COLO829 (cell line): Measurements from ENCODE around the gene KBTBD3.
"Not testable (repeated sequence)": the region's sequence is repeated elsewhere in the genome, so short reads cannot be mapped to it uniquely, and the experiment has no call there.

ENCODE experiments used
- DNase-seq: peaks from one replicate; pipeline ENCODE4 v3.0.0; 2012; ENCODE audit warnings: low spot score

KBTBD3 gene

GRCh38 chr11:106061249-106061784 lies 15.8 kb downstream of the KBTBD3 start:
- no peak for DNase-seq

- no peak for DNase-seq
Measured at GRCh38 chr11:106059617-106060016, 17.5 kb downstream of the KBTBD3 start.

GRCh38 chr11:106058377-106058776 lies 18.8 kb downstream of the KBTBD3 start:
- not testable (repeated sequence) for DNase-seq

- DNase-seq = no peak
Measured at GRCh38 chr11:106051103-106051502, 26.0 kb downstream of the KBTBD3 start.

GRCh38 chr11:106049727-106050476 lies 27.2 kb downstream of the KBTBD3 start:
- DNase-seq = no peak

GRCh38 chr11:106047631-106048030 lies 29.5 kb downstream of the KBTBD3 start:
- no peak for DNase-seq

GRCh38 chr11:106043540-106043939 lies 33.6 kb downstream of the KBTBD3 start:
- no peak for DNase-seq

GRCh38 chr11:106032861-106033260 lies 44.3 kb downstream of the KBTBD3 start:
- DNase-seq = no peak

- no peak for DNase-seq
Measured at GRCh38 chr11:106031936-106032335, 45.2 kb downstream of the KBTBD3 start.

- no peak for DNase-seq
Measured at GRCh38 chr11:106031202-106031810, 45.8 kb downstream of the KBTBD3 start.

- DNase-seq = no peak
Measured at GRCh38 chr11:106030609-106031008, 46.5 kb downstream of the KBTBD3 start.

GRCh38 chr11:106022795-106023275 lies 54.3 kb downstream of the KBTBD3 start:
- DNase-seq = no peak

- peak; percentile 94 for DNase-seq
Measured at GRCh38 chr11:106021967-106022794, 55.0 kb downstream of the KBTBD3 start, which contains the start of gene MSANTD4. TSS of gene MSANTD4 (minus strand) at chr11:106022240. CDS start at chr11:106010917, 11,323 bp downstream.

- no peak for DNase-seq
Measured at GRCh38 chr11:106021181-106021966, 55.8 kb downstream of the KBTBD3 start.

GRCh38 chr11:106017093-106017492 lies 60.1 kb downstream of the KBTBD3 start:
- DNase-seq = no peak

GRCh38 chr11:106015066-106015465 lies 62.1 kb downstream of the KBTBD3 start:
- DNase-seq = no peak

GRCh38 chr11:106014620-106015019 lies 62.5 kb downstream of the KBTBD3 start:
- DNase-seq = no peak

GRCh38 chr11:106014035-106014434 lies 63.1 kb downstream of the KBTBD3 start:
- DNase-seq = no peak

- no peak for DNase-seq
Measured at GRCh38 chr11:106012744-106013143, 64.4 kb downstream of the KBTBD3 start.

GRCh38 chr11:106011481-106011880 lies 65.7 kb downstream of the KBTBD3 start:
- no peak for DNase-seq

GRCh38 chr11:106003094-106003493 lies 74.1 kb downstream of the KBTBD3 start:
- DNase-seq = not testable (repeated sequence)
